ENCODE data around the gene TMEM214.
"Not testable (repeated sequence)": the region's sequence is repeated elsewhere in the genome, so short reads cannot be mapped to it uniquely, and the experiment has no call there.

TMEM214 gene

DNA sequence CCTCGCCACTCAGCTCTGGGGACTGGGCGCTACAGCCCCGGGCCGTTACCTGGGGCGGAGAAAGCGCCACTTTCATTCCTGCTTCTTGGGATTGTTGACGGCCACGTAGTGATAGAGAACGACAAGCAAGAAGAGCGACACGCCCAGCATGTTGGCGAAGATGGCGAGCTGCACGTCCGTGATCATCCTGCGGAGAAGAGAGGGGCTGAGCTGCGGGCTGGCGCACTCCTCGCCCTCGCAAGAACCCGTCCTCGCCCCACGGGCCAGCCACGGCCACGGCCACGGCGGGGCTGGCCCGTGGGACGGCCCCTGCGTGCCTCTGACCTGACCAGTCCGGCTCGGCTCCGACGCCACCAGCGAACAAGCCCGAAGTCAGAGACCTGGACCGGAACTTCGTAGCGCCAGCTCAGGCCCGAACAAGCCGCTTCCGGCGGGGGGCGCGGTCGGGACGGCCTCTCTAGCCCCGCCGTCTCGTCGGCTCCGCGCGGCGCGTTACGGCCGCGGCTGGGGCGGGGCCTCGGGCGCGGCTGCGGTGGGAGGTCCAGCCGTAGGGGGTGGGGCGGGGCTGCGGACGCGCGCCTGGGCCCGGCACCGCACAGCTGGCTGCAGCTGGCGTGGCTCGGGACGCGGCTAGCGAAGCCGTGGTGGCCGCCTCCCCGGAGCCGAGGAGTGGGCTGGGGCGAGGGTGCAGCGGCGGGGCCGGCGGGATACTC lies 38.7 kb downstream of the TMEM214 start, which contains the start of gene OST4:
Gene OST4 (minus strand): TSS at position 378 of the 713 bp plus-strand sequence.
- peak; percentile 27 for DNase-seq

DNA sequence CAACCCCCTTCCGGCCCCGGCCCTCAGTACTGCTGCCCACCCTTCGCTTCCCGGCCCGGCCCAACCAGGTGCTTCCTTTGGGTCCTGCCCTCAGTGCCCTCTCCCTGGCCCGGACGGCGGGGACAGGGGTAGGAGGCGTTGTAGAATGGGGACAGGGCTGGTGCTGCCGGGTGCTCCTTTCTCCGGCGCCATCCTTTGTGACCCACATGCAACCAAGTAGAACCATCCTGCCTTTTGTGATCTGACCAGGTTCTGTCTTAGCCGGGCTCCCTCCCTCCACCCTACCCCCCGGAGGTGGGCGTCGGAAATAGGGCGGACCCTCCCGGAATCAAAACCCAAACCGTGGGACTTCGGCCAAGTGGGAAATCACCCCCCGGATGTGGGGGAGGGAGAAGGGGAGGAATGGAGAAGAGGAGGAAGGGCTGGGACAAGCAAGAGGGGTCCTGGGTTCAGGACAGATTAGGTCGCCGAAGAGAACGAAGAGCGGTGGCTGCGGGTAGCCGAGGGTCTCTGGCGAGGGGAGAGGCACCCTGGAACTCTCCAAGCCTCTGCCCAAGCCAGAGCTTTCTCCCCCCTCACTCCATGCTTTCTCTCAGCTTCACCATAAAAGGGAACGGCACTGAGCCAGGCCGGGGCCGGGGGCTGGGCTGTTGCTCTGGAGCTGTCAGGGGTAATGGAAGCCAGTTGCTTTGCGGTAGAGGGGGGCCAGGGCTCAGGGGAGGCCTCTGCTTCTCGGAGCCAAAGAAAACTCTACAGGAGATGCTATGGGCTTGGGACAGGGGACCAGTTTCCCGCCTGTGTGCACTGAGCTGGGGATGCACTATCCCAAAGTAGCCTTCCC lies 39.4 kb downstream of the TMEM214 start:
- no peak for DNase-seq

DNA sequence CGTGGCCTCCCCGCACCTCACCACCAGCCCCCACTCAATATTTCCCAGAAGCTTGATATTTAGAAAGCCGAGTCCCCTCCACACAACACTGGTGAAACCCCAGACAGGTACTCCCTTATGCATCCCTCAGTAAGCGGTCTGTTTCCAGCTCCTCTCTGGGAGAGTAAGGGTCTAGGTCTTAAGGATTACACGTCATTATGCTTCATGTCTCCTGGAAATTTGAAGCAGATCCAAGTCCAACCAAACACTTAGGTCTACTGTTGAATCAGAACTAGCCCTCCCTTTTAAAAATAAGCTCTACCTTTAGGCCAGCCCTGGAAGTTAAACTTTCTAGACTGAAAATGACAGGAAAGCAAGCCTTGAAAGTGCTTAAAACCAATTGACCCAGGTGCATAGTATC lies 40.2 kb downstream of the TMEM214 start:
- no peak for DNase-seq

- no peak for DNase-seq
Observed at GRCh38 chr2:27073782-27074181, 41.0 kb downstream of the TMEM214 start.

- DNase-seq: no peak
Observed at GRCh38 chr2:27074738-27075565, 42.2 kb downstream of the TMEM214 start.

- not testable (repeated sequence) for DNase-seq
Observed at GRCh38 chr2:27075566-27075871, 42.8 kb downstream of the TMEM214 start.

DNA sequence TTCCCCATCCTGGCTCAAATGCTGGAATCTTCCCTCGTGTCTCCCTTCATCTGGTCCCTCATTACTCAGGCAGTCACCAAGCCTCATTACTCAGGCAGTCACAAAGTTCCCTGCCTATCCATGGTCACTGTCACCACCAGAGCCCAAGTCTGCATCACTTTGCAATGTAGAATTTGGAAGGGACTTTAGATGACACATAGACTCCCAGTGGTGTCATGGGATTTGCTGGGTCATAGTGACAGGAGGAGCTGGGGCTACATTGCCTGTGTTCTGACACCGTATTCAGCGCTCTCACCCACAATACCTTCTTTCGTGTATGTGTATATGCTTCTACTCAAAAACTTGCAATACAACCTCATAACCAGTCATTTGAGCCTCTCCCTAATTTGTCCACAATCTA lies 43.6 kb downstream of the TMEM214 start:
- no peak for DNase-seq

GRCh38 chr2:27077231-27077630 lies 44.5 kb downstream of the TMEM214 start:
- DNase-seq: no peak

- DNase-seq: no peak
Observed at GRCh38 chr2:27078267-27079194, 45.8 kb downstream of the TMEM214 start, which contains the start of gene EMILIN1. EMILIN1 (plus strand) TSS chr2:27078615; CDS start chr2:27079066, 451 bp downstream.

GRCh38 chr2:27079233-27080139 lies 46.7 kb downstream of the TMEM214 start:
- DNase-seq: no peak

GRCh38 chr2:27080140-27080469 lies 47.3 kb downstream of the TMEM214 start:
- DNase-seq: no peak

- DNase-seq: no peak
Observed at GRCh38 chr2:27080603-27080936, 47.8 kb downstream of the TMEM214 start.

GRCh38 chr2:27081984-27082772 lies 49.4 kb downstream of the TMEM214 start:
- no peak for DNase-seq

GRCh38 chr2:27082773-27083409 lies 50.1 kb downstream of the TMEM214 start:
- no peak for DNase-seq

- no peak for DNase-seq
Observed at GRCh38 chr2:27083410-27084296, 50.9 kb downstream of the TMEM214 start.

DNA sequence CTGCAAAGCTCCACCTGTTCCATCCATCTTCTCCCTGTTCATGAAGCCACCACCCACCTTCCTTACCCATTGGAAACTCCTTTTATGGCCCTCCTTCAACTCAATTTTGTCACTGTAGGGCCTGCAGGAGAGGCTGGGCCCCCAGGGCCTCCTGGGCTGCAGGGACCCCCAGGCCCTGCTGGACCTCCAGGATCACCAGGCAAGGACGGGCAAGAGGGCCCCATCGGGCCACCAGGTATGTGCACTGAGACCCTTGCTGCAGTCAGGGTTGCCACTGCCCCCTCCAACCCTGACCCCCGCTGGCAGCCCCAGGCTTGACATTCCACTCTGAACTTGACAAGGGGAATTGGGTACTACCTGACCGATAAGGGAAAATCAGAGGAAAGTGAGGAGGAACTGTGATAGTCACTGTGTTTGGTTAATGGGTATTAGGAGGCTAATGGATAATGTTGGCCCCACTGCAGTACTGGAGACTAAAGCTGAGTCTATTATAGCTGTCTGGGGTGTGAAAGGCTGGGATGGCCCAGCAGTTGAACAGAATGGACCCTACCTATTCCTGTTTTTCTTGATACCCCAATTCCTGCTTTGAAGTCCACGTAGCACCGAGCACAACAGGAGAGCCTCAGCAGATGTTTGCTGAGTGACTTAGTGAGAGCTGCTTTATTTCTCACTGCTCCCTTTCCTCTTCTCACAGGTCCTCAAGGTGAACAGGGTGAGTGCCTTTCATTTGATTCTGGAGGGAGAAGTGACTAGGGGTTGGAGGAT lies 51.7 kb downstream of the TMEM214 start:
- DNase-seq: no peak

DNA sequence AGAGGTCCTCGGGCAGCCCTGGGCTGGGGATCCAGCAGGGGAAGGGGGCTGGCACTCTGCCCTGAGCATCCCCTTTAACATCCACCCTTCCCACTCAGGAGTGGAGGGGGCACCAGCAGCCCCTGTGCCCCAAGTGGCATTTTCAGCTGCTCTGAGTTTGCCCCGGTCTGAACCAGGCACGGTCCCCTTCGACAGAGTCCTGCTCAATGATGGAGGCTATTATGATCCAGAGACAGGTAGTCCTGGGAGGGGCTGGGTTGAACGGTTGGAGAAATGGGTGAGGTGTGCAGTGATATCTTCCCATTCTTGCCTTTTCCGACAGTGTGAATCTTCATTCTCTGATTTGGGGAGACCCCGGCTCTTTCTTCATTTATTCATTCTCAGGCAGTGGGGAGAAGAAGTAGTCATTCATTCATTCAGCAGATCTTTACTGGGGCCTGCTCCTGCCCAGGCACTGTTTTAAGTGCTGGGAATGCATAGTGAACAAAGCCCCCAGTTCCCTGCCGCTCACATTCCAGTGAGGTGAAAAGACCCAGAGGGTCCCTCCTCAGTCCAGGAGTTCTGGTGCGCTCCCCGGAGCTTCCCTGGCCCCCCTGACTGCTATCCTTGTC lies 52.4 kb downstream of the TMEM214 start:
- DNase-seq: no peak

GRCh38 chr2:27085673-27086089 lies 52.9 kb downstream of the TMEM214 start:
- DNase-seq: no peak

Data from NCI-H524 treated with DMSO at 0.1 percent for 48 hours (cell line).